ENCODE results near the gene SCAMP5.

The SCAMP5 gene

GRCh38 chr15:75051191-75051608 is 55.8 kb downstream of the SCAMP5 start:
- no peak for DNase-seq

GRCh38 chr15:75051711-75052110 is 56.3 kb downstream of the SCAMP5 start:
- no peak for DNase-seq

GRCh38 chr15:75052972-75053747 is 57.8 kb downstream of the SCAMP5 start:
- DNase-seq, result no peak

GRCh38 chr15:75053748-75054125 is 58.4 kb downstream of the SCAMP5 start:
- no peak for DNase-seq

- DNase-seq, result no peak
Measured at GRCh38 chr15:75054172-75054897, 59.0 kb downstream of the SCAMP5 start.

- no peak for DNase-seq
Measured at GRCh38 chr15:75056036-75056435, 60.7 kb downstream of the SCAMP5 start.

GRCh38 chr15:75058127-75058905 is 63.0 kb downstream of the SCAMP5 start:
- DNase-seq, result no peak

GRCh38 chr15:75059607-75060006 is 64.2 kb downstream of the SCAMP5 start:
- DNase-seq, result no peak

GRCh38 chr15:75061272-75061671 is 65.9 kb downstream of the SCAMP5 start:
- no peak for DNase-seq

- no peak for DNase-seq
Measured at GRCh38 chr15:75062706-75063105, 67.3 kb downstream of the SCAMP5 start.

GRCh38 chr15:75063338-75063737 is 68.0 kb downstream of the SCAMP5 start:
- no peak for DNase-seq

GRCh38 chr15:75063889-75064288 is 68.5 kb downstream of the SCAMP5 start:
- no peak for DNase-seq

GRCh38 chr15:75064846-75065245 is 69.5 kb downstream of the SCAMP5 start:
- DNase-seq, result no peak

- DNase-seq, result no peak
Measured at GRCh38 chr15:75065467-75065850, 70.1 kb downstream of the SCAMP5 start.

- no peak for DNase-seq
Measured at GRCh38 chr15:75065851-75066509, 70.6 kb downstream of the SCAMP5 start.

- no peak for DNase-seq
Measured at GRCh38 chr15:75067123-75067830, 71.9 kb downstream of the SCAMP5 start.

- no peak for DNase-seq
Measured at GRCh38 chr15:75068748-75069147, 73.4 kb downstream of the SCAMP5 start.

GRCh38 chr15:75069301-75069925 is 74.0 kb downstream of the SCAMP5 start:
- DNase-seq, result no peak

- DNase-seq, result no peak
Measured at GRCh38 chr15:75070674-75071073, 75.3 kb downstream of the SCAMP5 start.
